GM12892 (cell line): ENCODE measurements around the gene PRKAR1B.

Experiments used
- POLR2A ChIP-seq: IDR thresholded peaks from 2 replicates; pipeline ENCODE4 v1.6.1; 2011; ENCODE audit warnings: low read depth, low read length, control low read depth
- POLR2AphosphoS5 ChIP-seq: IDR thresholded peaks from 2 replicates; pipeline ENCODE4 v1.6.1; 2011; ENCODE audit warnings: low read depth, low read length, control low read depth
- TAF1 ChIP-seq: IDR thresholded peaks from 2 replicates; pipeline ENCODE4 v1.6.1; 2011; ENCODE audit warnings: low read depth, mild to moderate bottlenecking, control low read depth, low read length, borderline replicate concordance

- no peak for TF ChIP-seq POLR2AphosphoS5
- no peak for TF ChIP-seq POLR2A
- TF ChIP-seq TAF1, result no peak
These were observed 198.6 kb downstream of the PRKAR1B start for GRCh38 chr7:528451-528850.
